Measurements from ENCODE around the gene KY. TPM values are rescaled to one million over a fixed set of nuclear protein-coding genes. Genes with fewer than 3 reads are reported as not detected.

The KY gene
- total and polyA plus RNA-seq, 10 of the 15 experiments (the other 5 are each of a cell fraction or from before 2014, with no cell fraction given) = 0.04 to 0.11 TPM; not detected in 8

DNA sequence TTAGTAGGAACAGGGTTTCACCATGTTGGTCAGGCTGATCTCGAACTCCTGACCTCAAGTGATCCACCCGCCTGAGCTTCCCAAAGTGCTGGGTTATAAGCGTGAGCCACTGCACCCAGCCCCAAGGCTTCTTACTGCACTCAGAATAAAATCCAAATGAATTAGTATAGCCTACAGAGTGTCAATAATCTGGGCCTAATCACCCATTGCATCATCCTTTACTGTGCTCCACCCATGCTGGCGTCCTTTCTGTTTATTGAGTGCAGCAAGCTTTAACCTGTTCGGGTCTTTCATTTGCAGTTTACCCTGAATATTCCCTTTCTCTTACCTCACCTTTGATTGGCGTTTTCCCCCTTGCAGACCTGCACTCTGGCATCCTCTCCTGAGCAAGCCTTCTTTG lies 87.2 kb downstream of the KY start:
- no peak overlapping the region for H2AFZ ChIP-seq (ENCODE audit: control insufficient read depth, low read depth, low read length)
- H3K36me3 ChIP-seq (ENCODE audit: control insufficient read depth in 2 of 2, insufficient read depth in 2 of 2, low read length in 1 of 2) = peaks cover 2 to 6% of the 10 kb centered on the region in 2 experiments; a peak in 3 of 4 replicates
- ChIA-PET RAD21 (ENCODE audit: unreplicated experiment) (no interaction called here), POLR2A (no interaction called here), CTCF (no interaction called here), SMC1A (ENCODE audit: uncharacterized antibody, unreplicated experiment) (no interaction called here)
- TF ChIP-seq, protein P1, sequence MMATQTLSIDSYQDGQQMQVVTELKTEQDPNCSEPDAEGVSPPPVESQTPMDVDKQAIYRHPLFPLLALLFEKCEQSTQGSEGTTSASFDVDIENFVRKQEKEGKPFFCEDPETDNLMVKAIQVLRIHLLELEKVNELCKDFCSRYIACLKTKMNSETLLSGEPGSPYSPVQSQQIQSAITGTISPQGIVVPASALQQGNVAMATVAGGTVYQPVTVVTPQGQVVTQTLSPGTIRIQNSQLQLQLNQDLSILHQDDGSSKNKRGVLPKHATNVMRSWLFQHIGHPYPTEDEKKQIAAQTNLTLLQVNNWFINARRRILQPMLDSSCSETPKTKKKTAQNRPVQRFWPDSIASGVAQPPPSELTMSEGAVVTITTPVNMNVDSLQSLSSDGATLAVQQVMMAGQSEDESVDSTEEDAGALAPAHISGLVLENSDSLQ (IDR thresholded peaks at IDR 0.05) = no peak
- TF ChIP-seq SIX5 (IDR thresholded peaks at IDR 0.05; ENCODE audit: low read depth, low read length, severe bottlenecking) = no peak
- TF ChIP-seq, protein P2, sequence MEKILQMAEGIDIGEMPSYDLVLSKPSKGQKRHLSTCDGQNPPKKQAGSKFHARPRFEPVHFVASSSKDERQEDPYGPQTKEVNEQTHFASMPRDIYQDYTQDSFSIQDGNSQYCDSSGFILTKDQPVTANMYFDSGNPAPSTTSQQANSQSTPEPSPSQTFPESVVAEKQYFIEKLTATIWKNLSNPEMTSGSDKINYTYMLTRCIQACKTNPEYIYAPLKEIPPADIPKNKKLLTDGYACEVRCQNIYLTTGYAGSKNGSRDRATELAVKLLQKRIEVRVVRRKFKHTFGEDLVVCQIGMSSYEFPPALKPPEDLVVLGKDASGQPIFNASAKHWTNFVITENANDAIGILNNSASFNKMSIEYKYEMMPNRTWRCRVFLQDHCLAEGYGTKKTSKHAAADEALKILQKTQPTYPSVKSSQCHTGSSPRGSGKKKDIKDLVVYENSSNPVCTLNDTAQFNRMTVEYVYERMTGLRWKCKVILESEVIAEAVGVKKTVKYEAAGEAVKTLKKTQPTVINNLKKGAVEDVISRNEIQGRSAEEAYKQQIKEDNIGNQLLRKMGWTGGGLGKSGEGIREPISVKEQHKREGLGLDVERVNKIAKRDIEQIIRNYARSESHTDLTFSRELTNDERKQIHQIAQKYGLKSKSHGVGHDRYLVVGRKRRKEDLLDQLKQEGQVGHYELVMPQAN (conservative IDR thresholded peaks at IDR 0.05) = no peak
- no peak for TF ChIP-seq WRNIP1 (IDR thresholded peaks at IDR 0.05; ENCODE audit: borderline replicate concordance, low read depth, low read length)
- TF ChIP-seq DPF2 (IDR thresholded peaks at IDR 0.05) = no peak
- TF ChIP-seq YBX1 (IDR thresholded peaks at IDR 0.05) = no peak
- TF ChIP-seq, protein P3, sequence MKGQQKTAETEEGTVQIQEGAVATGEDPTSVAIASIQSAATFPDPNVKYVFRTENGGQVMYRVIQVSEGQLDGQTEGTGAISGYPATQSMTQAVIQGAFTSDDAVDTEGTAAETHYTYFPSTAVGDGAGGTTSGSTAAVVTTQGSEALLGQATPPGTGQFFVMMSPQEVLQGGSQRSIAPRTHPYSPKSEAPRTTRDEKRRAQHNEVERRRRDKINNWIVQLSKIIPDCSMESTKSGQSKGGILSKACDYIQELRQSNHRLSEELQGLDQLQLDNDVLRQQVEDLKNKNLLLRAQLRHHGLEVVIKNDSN (IDR thresholded peaks at IDR 0.05; ENCODE audit: borderline replicate concordance, extremely low read length, insufficient read depth, low read depth, low read length) = no peak
- TF ChIP-seq ZNF274 (IDR thresholded peaks at IDR 0.05; ENCODE audit: insufficient read depth, insufficient read length) = no peak
- no peak for TF ChIP-seq ZBED1 (IDR thresholded peaks at IDR 0.05; ENCODE audit: borderline replicate concordance)
- no peak for TF ChIP-seq MYC (IDR thresholded peaks at IDR 0.05; ENCODE audit: insufficient read depth, insufficient read length, insufficient replicate concordance, low read length, severe bottlenecking)
- TF ChIP-seq, protein P4, sequence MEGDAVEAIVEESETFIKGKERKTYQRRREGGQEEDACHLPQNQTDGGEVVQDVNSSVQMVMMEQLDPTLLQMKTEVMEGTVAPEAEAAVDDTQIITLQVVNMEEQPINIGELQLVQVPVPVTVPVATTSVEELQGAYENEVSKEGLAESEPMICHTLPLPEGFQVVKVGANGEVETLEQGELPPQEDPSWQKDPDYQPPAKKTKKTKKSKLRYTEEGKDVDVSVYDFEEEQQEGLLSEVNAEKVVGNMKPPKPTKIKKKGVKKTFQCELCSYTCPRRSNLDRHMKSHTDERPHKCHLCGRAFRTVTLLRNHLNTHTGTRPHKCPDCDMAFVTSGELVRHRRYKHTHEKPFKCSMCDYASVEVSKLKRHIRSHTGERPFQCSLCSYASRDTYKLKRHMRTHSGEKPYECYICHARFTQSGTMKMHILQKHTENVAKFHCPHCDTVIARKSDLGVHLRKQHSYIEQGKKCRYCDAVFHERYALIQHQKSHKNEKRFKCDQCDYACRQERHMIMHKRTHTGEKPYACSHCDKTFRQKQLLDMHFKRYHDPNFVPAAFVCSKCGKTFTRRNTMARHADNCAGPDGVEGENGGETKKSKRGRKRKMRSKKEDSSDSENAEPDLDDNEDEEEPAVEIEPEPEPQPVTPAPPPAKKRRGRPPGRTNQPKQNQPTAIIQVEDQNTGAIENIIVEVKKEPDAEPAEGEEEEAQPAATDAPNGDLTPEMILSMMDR (IDR thresholded peaks at IDR 0.05 in 2 of 3, conservative IDR thresholded peaks at IDR 0.05 in 1 of 3; ENCODE audit: control insufficient read depth in 2 of 3, extremely low read depth in 1 of 3, insufficient read depth in 1 of 3, low read depth in 3 of 3, low read length in 3 of 3) = no peak
- TF ChIP-seq RUNX3 (IDR thresholded peaks at IDR 0.05; ENCODE audit: low read length) = no peak
- no peaks in the 10 kb centered on the region for H3K9me3 ChIP-seq (replicated peaks; ENCODE audit: control insufficient read depth, insufficient read depth, low read length)
- no peaks in the 10 kb centered on the region for H3K4me1 ChIP-seq (ENCODE audit: control insufficient read depth, insufficient read depth, low read length)
- no peak overlapping the region for H3K27ac ChIP-seq (ENCODE audit: control insufficient read depth, insufficient read depth)
- no peaks in the 10 kb centered on the region for H4K20me1 ChIP-seq (ENCODE audit: control insufficient read depth, insufficient read depth)
- intact Hi-C loops (cut with micrococcal nuclease; ENCODE audit: unreplicated experiment) = no loop called here
- H3K9ac ChIP-seq (ENCODE audit: control insufficient read depth, insufficient read depth, low read length) = no peak overlapping the region
- in situ Hi-C loops (cut with MboI) = no loop called here
- no peaks in the 10 kb centered on the region for H3K27me3 ChIP-seq (replicated peaks in 1 of 2; ENCODE audit: control insufficient read depth in 2 of 2, insufficient read depth in 2 of 2, low read length in 1 of 2)
- DNase-seq (ENCODE audit: low read depth, low spot score) = no peak
- WGBS (ENCODE audit: insufficient coverage, insufficient replicate concordance, low lambda C conversion rate, missing lambda C conversion rate) = 98% methylated on average over 6 of the region's 6 CpGs
- H3K4me3 ChIP-seq = no peak overlapping the region
- FAIRE-seq = no peak
- H3K4me2 ChIP-seq (ENCODE audit: control insufficient read depth, insufficient read depth) = no peak overlapping the region
- H3K79me2 ChIP-seq (ENCODE audit: control insufficient read depth, insufficient read depth, low read length) = no peaks in the 10 kb centered on the region
- no peak for ATAC-seq
- no TSS peak for BruUV-seq (replicated peaks)
